Pancreas (tissue), 10 donors: ENCODE results near the gene OR2AK2. TPM values are rescaled to one million over a fixed set of nuclear protein-coding genes. Genes with fewer than 3 reads are reported as not detected.

Source experiments
- ATAC-seq, 4 donors: fragments of 200-7000 bp; cut with Tn5 transposase; one replicate each; pipeline versions ENCODE4 v1.8.0 to v1.9.1; 2020; ENCODE audit warnings: mild to moderate bottlenecking in 4 of 4, moderate library complexity in 4 of 4
- DNase-seq, 6 donors: peaks; one replicate each; pipeline ENCODE4 v3.0.0-alpha.2; 2020
- FAIRE-seq: peaks from 2 replicates; lab custom pipeline; 2012; peaks lifted over from hg19 to GRCh38; lab: Jason Lieb, UNC
- H3K27ac ChIP-seq, 4 donors: fragments of 200-600 bp; sonication (generic); 1 replicate in 3 of 4; 2 replicates in 1 of 4; pipeline versions ENCODE4 v1.5.0 to v1.8.0; 2020
- H3K27me3 ChIP-seq, 4 donors: fragments of 200-600 bp; one replicate each; pipeline ENCODE4 v1.8.0; 2021
- H3K36me3 ChIP-seq, 3 donors: fragments of 200-600 bp; sonication (generic) in 1 of 3; one replicate each; pipeline versions ENCODE4 v1.5.0 to v1.8.0; 2020 to 2021
- H3K4me1 ChIP-seq, 3 donors: fragments of 200-600 bp; one replicate each; pipeline ENCODE4 v1.8.0; 2021
- H3K4me3 ChIP-seq, 4 donors: fragments of 200-600 bp; sonication (generic) in 2 of 4; one replicate each; pipeline versions ENCODE4 v1.5.0 to v1.8.0; 2020 to 2021
- H3K9me3 ChIP-seq, 4 donors: fragments of 200-600 bp; one replicate each; pipeline ENCODE4 v1.8.0; 2021
- WGBS, 2 donors: extraction: QIAGEN DNeasy Blood & Tissue Kit; methylation state at CpG; one replicate each; pipeline ENCODE4 v1.1.7; 2013; 5-methylcytosine and 5-hydroxymethylcytosine counted together
- intact Hi-C, 3 donors: fragments of 100-400 bp; cut with DNase I; formaldehyde crosslinking; loops; one replicate each; pipeline versions ENCODE4 v1.11.1 to v1.14.2; 2022
- polyA plus RNA-seq, 2 donors: library from polyadenylated mRNA; stranded (reverse); fragments of 200-250 nt; gene quantifications; one replicate each; pipeline ENCODE4 v1.2.3, GENCODE V29; 2013
- total RNA-seq, 6 donors: library from RNA; stranded (reverse); fragmentation: NEBNext Ultra II Directional in 4 of 6; extraction: Animal tissue kit (Norgen Biotek cat#: 25700) in 4 of 6; gene quantifications; one replicate each; pipeline versions ENCODE4 v1.2.1 to v1.2.4, GENCODE V29; 2021 to 2023
- TF ChIP-seq, protein P1 (sequence below), 4 donors: fragments of 200-600 bp; sonication (generic) in 3 of 4; IDR thresholded peaks; one replicate each; pipeline versions ENCODE4 v1.5.0 to v1.8.0; 2021; ENCODE audit warnings: antibody characterized with exemption in 4 of 4
- donor health status: healthy with polysubstance abuse.
- donor health status: DM: no; HTN: no; CAD: no; lungs with moderate emphysema.
- donor health status: DM: no; HTN: no; CAD: no.
- donor health status: control.
- donor health status: control.
- donor health status: Bipolar disorder and iron deficiency.
- donor health status: DM: yes; HTN: yes; CAD: no.
- donor health status: DM: no; HTN: no; CAD: no.
- donor health status: DM: no; HTN: no; CAD: no.
- donor health status: DM: yes; HTN: yes; CAD: no.

The OR2AK2 gene
- total and polyA plus RNA-seq, 8 donors = not detected

DNA sequence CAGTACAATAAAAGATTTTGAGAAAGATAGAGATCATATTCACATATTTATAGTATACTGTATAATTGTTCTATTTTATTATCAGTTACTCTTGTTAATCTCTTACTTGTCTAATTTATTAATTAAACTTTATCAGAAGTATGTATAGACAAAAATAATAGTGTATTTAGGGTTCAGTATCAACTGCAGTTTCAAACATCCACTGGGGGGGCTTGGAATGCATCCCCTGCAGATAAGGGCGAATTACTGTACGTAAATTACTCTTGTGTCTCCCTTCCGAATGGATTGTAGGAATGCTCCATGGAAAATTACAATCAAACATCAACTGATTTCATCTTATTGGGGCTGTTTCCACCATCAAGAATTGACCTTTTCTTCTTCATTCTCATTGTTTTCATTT, 16.5 kb upstream of the OR2AK2 start, which contains the start of gene OR2L8:
OR2L8 (plus strand) TSS at position 301 of the 400 bp plus-strand sequence; CDS start at position 301, 0 bp downstream.
- intact Hi-C loops = no loop called here
- Histone ChIP-seq H3K4me3 (no peak within 1 kb of the TSS), H3K4me1 (no peaks in the 10 kb centered on the region), H3K9me3 (no peaks in the 10 kb centered on the region), H3K36me3 (no peaks in the 10 kb centered on the region), H3K27me3 (no peaks in the 10 kb centered on the region), H3K27ac (no peak within 1 kb of the TSS)
- no peak for FAIRE-seq
- no peak for ATAC-seq
- DNase-seq = no peak
- 54 to 62% methylated on average over 3 of the region's 3 CpGs for WGBS, 2 donors
- TF ChIP-seq, protein P1, sequence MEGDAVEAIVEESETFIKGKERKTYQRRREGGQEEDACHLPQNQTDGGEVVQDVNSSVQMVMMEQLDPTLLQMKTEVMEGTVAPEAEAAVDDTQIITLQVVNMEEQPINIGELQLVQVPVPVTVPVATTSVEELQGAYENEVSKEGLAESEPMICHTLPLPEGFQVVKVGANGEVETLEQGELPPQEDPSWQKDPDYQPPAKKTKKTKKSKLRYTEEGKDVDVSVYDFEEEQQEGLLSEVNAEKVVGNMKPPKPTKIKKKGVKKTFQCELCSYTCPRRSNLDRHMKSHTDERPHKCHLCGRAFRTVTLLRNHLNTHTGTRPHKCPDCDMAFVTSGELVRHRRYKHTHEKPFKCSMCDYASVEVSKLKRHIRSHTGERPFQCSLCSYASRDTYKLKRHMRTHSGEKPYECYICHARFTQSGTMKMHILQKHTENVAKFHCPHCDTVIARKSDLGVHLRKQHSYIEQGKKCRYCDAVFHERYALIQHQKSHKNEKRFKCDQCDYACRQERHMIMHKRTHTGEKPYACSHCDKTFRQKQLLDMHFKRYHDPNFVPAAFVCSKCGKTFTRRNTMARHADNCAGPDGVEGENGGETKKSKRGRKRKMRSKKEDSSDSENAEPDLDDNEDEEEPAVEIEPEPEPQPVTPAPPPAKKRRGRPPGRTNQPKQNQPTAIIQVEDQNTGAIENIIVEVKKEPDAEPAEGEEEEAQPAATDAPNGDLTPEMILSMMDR (IDR thresholded peaks at IDR 0.05) = no peak

DNA sequence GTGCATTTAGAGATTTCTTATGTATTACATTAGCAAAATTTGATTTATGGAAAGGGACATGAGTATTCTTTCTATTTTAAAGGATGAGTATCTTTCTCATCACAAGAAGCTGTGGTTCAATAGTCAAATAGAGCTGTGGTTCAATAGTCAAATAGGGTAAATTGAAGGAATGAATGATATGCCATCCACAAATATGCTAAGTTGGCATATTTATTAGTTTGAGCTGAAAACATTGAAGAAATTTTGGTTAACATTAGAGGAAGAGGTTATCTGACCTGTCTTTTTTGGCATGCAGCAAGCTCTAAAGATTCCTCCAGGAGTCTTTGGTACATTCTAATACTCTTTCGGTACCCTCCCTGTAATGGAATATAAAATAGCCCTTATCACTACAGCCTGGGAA, 11.6 kb upstream of the OR2AK2 start:
- no peak overlapping the region for H3K27ac ChIP-seq
- FAIRE-seq (no peak), DNase-seq (no peak), ATAC-seq (no peak)
- H3K4me1 ChIP-seq = no peaks in the 10 kb centered on the region
- H3K36me3 ChIP-seq = no peaks in the 10 kb centered on the region
- H3K4me3 ChIP-seq = no peak overlapping the region
- intact Hi-C loops = no loop called here
- H3K27me3 ChIP-seq = no peaks in the 10 kb centered on the region
- TF ChIP-seq, protein P1 (IDR thresholded peaks at IDR 0.05) = no peak
- 71 to 75% methylated on average over 1 of the region's 1 CpG for WGBS, 2 donors
- no peaks in the 10 kb centered on the region for H3K9me3 ChIP-seq

DNA sequence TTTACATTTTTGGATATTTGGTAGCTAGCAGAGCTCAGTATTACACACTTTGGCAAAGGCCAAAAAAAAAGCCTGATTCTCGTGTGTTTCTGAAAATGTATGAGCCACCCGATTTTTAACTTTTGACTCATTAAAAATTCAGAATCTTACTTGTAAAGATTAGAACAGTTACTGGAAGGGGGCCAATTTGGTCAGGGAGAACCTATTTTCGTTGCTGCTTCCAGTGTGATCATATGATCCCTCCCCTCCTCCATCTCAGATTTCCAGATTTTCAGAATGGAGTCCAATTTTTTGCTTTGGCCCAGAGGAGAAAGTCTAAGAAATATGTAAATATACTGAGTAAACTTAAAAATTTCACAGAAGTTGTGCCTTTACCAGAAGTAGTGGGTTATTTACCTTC, 3.2 kb upstream of the OR2AK2 start:
- DNase-seq = no peak
- no peak for ATAC-seq
- TF ChIP-seq, protein P1 (IDR thresholded peaks at IDR 0.05) = no peak
- intact Hi-C loops = no loop called here
- Histone ChIP-seq H3K4me3 (no peak overlapping the region), H3K27me3 (no peaks in the 10 kb centered on the region), H3K9me3 (no peaks in the 10 kb centered on the region), H3K4me1 (no peaks in the 10 kb centered on the region), H3K27ac (no peak overlapping the region), H3K36me3 (no peaks in the 10 kb centered on the region)
- WGBS, 2 donors = 12 to 13% methylated on average over 3 of the region's 3 CpGs
- FAIRE-seq = no peak

DNA sequence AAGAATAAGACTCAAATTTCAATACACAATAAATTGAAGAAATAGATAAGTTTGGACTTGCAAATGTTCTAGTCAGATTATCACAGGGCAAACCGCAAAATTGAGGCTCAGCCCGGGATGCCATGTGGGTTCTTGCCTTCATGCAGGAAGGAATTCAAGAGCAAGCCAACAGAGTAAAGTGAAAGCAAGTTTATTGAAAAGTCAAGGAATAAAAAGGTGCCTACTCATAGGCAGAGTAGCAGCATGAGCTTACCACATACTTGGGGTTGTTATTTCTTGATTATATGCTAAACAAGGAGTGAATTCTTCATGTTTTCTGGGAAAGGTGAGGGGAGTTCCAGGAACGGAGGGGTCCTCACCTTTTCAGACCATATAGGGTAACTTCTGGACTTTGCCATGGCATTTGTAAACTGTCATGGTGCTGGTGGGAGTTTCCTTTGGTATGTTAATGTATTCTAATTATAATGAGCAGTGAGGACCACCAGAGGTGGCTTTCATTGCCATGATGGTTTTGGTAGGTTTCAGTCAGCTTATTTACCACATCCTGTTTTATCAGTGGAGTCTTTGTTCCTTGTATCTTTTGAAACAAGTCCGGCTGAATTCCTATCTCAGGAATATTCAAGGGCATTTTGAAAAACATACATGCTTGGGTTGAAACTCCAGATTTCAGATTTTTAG, 2.0 kb upstream of the OR2AK2 start:
- 51 to 52% methylated on average over 4 of the region's 4 CpGs for WGBS, 2 donors
- Histone ChIP-seq H3K27me3 (no peaks in the 10 kb centered on the region), H3K9me3 (no peaks in the 10 kb centered on the region), H3K27ac (no peak overlapping the region), H3K36me3 (no peaks in the 10 kb centered on the region), H3K4me1 (no peaks in the 10 kb centered on the region), H3K4me3 (no peak overlapping the region)
- FAIRE-seq (no peak), ATAC-seq (no peak), DNase-seq (no peak)
- TF ChIP-seq, protein P1 (IDR thresholded peaks at IDR 0.05) = no peak
- intact Hi-C loops = no loop called here

DNA sequence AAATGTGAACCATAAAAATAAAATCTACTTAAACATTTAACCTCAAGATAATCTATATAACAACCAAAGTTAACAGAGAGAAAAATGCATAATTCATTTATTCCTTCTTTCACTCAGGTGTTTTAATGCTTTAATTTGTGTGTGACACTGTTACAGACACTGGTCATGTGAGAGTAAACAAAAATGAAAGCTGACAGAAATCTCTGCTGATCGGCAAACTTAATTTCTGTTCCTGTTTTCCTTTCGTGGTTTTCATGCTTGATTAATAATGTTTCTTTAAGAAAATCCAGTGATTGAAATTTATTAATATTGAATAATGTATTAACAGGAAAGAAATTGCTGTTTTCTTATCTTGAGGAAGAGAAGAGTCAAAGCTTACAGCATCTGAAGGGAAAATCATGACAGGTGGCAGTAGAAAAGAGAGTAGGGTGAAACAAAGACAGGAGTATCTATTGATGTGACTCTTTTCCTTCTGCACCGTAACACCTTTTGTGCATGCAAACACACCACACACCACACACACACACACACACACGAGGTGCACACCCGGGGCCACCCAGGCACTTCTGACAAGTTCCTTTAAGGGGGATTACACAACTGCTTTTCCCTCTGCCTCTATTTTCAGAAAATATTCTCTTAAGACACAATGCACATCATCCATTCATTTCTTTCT, 1.6 kb downstream of the OR2AK2 start:
- DNase-seq = no peak

More for the DNA sequence above, 1.6 kb downstream of the OR2AK2 start:
- FAIRE-seq (no peak), ATAC-seq (no peak)
- Histone ChIP-seq H3K9me3 (no peaks in the 10 kb centered on the region), H3K27ac (no peak overlapping the region), H3K27me3 (no peaks in the 10 kb centered on the region), H3K4me1 (no peaks in the 10 kb centered on the region), H3K36me3 (no peaks in the 10 kb centered on the region), H3K4me3 (no peak overlapping the region)
- TF ChIP-seq, protein P1 (IDR thresholded peaks at IDR 0.05) = no peak
- intact Hi-C loops = no loop called here
- WGBS, 2 donors = 44 to 63% methylated on average over 5 of the region's 5 CpGs
